Nucleus accumbens (tissue), 56 donors: ENCODE results near the gene ABHD1.
"Not testable (repeated sequence)": the region's sequence is repeated elsewhere in the genome, so short reads cannot be mapped to it uniquely, and the experiment has no call there.

Source experiments
- DNase-seq, 56 donors: peaks; one replicate each; lab custom pipeline; 2025; lab: John Stamatoyannopoulos, UW

The ABHD1 gene

DNA sequence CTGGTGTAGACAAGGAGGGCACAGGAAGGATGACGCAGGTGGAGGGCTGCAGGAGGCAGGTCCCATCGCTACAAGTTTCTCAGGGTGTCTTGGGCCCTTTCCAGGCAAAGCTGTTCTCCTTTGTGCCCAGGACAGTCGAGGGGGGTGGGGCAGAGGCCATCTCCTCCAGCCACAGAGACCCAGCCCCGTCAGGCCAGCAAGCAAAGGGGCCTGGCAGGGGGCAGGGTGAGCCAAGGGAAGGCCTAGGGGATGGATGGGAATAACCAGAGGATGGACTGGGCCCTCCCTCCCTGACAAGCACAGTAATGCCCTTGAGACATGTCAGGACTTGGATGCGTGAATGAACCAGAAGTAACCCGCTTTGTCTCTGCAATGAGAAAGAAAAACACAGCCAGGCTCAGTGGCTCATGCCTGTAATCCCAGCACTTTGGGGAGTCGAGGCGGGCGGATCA lies 31.5 kb downstream of the ABHD1 start:
- DNase-seq: no peak

DNA sequence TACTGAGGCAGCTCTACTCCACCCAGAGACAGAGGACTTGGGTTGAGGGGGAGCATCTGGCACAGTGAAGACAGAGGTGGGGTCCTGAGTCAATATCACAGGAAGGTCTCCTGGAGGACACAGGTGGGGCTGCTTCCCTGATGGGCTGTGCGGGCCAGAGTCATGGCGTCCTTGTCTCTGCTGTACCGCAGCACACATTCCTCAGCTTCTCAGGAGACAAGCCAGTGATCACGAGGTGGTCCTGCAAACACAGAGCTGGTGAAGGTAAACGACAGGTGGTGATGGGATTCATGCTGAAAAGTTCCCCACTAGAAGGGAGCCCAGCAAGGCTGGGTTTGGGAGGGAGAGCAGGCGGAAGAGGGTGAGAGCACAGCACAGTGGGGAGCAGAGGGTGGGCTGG lies 34.9 kb downstream of the ABHD1 start:
- no peak for DNase-seq

- no peak for DNase-seq
Measured at GRCh38 chr2:27159271-27159670, 35.7 kb downstream of the ABHD1 start.

GRCh38 chr2:27160191-27160590 lies 36.6 kb downstream of the ABHD1 start:
- no peak for DNase-seq

DNA sequence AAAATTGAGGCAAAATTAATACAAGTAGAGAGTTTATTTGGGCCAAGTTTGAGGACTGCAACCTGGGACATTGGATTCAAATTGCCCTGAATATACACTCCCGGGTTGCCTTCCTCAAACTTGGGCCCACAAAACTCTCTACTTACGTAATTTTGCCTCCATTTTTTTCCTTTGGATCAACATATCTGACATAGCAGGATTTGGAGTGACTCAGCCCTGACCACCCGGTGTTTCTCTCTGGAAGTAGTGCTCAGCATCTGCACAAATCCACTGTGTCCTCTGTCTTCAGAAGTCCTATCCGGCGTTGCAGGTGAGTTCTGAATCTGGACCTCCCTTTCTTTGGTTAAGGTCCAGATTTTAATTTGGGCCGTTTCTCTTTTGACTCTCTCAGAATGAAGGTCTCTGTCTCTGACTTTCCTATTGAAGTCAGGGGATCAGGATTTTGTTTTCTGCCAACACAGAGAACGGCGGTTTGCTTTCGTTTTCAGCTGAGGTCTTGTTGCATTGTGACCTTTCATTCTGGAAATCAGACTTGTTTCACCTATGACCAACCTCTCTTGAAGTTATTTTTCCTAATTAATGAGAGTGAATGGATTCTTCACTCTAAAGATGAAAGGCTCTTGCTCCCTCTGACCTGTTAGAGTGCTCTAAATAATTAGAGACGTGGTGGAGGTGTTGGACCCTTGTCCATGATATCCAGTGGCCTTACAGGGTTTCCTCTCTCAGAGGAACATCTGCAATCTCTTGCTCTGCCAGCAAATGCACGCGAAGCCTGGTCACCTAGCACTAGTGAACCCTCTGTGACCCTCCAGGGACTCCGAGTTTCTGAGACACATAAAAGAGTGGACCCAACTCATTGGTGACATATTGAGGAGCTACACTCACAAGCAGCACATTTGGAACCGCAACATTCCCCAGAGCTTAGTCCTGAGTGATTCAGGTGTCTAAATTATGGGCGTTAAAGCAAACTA lies 38.8 kb downstream of the ABHD1 start:
- no peak for DNase-seq

- no peak for DNase-seq
Measured at GRCh38 chr2:27164960-27165763, 41.5 kb downstream of the ABHD1 start.

- DNase-seq: no peak
Measured at GRCh38 chr2:27170581-27171337, 47.1 kb downstream of the ABHD1 start.

- DNase-seq: no peak
Measured at GRCh38 chr2:27171351-27171848, 47.8 kb downstream of the ABHD1 start.

GRCh38 chr2:27174638-27175037 lies 51.0 kb downstream of the ABHD1 start:
- DNase-seq: no peak

DNA sequence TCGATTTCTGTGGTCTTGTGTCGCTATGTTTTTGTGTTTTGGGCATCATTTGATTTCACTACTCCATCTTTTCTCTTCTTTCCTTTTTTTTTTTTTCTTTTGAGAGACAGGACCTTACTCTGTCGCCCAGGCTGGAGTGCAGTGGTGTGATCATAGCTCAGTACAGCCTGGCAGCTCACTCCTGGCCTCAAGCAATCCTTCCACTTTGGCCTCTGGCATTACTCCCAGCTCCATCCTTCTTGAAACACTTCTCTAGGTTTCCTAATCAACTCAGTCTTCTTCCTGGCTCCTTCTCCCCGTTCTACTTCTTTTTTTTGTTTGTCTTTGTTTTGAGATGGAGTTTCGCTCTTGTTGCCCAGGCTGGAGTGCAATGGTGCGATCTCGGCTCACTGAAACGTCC lies 51.7 kb downstream of the ABHD1 start:
- no peak for DNase-seq

DNA sequence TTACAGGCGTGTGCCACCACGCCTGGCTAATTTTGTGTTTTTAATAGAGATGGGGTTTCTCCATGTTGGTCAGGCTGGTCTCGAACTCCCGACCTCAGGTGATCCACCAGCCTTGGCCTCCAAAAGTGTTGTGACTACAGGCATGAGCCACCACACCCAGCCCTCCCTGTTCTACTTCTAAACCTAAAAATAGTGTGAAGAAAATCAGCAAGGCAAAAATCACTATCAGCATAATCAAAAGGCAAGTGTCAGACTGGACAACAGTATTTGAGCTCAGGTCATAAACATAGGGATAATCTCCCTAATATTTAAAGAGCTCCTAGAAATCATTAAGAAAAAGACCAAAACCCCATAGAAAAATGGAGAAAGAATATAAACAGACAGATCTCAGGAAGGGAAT lies 52.2 kb downstream of the ABHD1 start:
- DNase-seq: not testable (repeated sequence)

DNA sequence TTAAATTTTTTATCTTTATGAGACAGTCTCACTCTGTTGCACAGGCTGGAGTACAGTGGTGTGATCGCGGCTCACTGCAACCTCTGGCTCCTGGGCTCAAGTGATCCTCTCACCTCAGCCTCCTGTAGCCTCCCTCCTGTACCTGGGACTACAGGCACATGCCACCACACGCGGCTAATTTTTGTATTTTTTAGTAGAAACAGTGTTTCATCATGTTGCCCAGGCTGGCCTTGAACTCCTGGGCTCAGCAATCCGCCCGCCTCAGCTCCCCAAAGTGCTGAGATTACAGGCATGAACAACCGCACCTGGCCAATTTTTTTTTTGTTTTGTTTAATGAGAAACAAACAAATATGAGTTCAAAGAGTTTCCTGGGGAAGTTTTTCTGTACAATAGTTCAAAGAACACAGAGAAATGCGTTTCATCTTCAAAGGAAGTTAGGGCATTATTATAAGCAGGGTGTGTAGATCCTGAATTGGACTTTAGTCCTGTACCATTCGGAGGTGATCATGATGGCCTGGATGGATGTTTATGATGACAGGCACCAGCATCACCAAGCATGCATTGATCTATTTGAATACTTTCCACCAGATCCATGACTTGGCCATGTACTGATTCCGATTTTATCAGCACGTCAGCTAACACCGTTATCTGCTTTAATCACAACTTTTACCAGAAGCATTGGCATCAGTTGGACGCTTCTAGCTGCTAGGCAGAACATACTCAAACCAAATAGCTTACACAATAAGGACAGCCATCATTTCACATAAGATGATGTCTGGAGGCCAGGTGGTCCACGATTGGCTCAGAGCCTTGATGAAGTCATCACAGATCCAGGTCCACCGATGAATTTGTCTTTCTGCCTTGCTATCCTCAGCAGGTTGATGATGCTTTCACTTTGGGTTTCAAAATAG lies 54.1 kb downstream of the ABHD1 start:
- DNase-seq: no peak

- no peak for DNase-seq
Measured at GRCh38 chr2:27178469-27178868, 54.9 kb downstream of the ABHD1 start.

DNA sequence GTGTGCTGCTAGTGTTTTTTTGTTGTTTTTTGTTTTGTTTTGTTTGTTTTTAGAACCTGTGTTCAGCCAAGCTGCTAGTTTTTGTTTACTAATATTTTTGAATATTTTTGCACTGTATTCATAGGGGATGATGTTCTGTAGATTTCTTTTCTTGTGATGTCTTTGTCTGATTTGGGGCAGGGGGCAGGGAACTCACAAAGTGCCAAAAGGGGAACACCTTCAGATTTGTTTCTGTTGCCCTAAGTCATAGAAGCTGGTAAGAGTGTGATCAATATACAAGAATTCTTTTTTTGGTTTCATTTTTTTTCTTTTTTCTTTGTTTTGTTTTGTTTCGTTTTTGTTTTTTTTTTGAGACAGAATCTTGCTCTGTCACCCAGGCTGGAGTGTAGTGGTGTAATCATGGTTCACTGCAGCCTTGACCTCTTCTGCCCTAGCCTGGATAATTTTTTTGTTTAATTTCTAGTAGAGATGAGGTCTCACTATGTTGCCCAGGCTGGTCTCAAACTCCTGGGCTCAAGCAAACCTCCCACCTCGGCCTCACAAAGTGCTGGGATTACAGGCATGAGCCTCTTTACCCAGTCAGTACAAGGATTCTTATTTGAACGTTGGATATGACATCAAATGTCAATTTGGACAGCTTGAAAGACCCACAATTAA lies 55.9 kb downstream of the ABHD1 start:
- no peak for DNase-seq
